GM13976 (cell line): ENCODE results near the gene ACVR1.
"Not testable (repeated sequence)": the region's sequence is repeated elsewhere in the genome, so short reads cannot be mapped to it uniquely, and the experiment has no call there.

Source experiments
- DNase-seq: peaks from one replicate; pipeline ENCODE4 v3.0.0; 2012; ENCODE audit warnings: low spot score
- in situ Hi-C: fragments of 300-500 bp; cut with MboI; formaldehyde crosslinking; loops from one replicate; pipeline ENCODE4 v1.12.0; 2022; ENCODE audit warnings: low sequenced_read_pairs, mixed read lengths, inconsistent platforms; ENCODE audit not compliant: unreplicated experiment
- TF ChIP-seq, protein P1 (sequence below): IDR thresholded peaks from 2 replicates; pipeline ENCODE4 v1.5.1; 2012; ENCODE audit warnings: borderline replicate concordance, mild to moderate bottlenecking; ENCODE audit not compliant: insufficient read depth; ENCODE audit errors: extremely low read depth, missing control alignments, control extremely low read depth

The ACVR1 gene

DNA sequence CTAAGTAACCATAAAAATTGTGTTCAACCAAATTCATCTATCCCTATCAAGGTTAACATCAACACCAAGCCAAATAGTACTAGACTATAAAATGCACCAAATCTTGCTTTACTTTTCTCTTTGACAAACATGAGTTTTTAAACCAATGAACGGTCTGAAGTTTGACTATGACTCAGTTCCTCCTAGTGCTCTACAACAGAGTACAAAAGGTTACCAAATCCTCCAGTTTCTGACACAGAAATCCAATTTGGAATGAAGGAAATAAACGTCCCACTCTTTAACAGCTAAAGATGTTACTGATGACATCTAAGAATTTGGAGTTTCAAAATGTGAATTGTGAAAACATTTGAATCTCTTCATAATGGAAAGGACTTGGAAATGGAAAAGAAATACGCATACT, 11.8 kb upstream of the ACVR1 start:
- TF ChIP-seq, protein P1, sequence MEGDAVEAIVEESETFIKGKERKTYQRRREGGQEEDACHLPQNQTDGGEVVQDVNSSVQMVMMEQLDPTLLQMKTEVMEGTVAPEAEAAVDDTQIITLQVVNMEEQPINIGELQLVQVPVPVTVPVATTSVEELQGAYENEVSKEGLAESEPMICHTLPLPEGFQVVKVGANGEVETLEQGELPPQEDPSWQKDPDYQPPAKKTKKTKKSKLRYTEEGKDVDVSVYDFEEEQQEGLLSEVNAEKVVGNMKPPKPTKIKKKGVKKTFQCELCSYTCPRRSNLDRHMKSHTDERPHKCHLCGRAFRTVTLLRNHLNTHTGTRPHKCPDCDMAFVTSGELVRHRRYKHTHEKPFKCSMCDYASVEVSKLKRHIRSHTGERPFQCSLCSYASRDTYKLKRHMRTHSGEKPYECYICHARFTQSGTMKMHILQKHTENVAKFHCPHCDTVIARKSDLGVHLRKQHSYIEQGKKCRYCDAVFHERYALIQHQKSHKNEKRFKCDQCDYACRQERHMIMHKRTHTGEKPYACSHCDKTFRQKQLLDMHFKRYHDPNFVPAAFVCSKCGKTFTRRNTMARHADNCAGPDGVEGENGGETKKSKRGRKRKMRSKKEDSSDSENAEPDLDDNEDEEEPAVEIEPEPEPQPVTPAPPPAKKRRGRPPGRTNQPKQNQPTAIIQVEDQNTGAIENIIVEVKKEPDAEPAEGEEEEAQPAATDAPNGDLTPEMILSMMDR, result no peak
- in situ Hi-C loops, result no loop called here
- no peak for DNase-seq

DNA sequence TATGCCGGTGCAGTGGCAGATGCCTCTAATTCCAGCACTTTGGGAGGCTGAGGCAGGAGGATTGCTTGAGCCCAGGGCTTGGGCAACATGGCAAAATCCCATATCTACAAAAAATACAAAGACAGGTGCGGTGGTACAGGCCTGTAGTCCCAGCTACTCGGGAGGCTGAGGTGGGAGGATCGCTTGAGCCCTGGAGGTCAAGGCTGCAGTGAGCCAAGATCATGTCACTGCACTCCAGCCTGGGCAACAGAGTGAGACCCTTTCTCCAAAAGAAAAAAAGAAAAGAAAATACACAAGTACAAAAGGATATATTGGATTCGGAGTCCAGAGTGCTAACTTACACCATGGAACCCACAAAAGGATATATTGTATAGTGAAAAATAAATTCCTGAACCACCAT, 8.4 kb upstream of the ACVR1 start:
- in situ Hi-C loops, DNase-seq: not testable (repeated sequence)

DNA sequence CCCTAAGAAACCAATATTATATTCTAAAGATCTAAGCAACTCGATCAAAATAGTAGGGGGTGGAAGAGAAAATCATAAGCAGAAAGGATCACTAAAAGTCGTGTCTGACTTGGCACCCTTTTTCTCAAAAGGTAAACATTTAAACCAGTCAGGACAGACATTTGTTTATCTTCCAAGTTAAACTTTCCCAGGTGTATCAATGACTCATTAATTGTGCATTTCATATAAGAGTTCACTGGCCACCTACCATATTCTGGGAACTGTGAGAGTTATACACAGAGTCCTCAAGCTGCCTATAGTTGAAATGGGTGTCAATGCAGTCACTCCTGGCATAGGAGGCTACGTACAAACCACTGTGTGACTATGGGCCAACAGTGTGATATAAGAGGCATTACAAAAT, 4.8 kb upstream of the ACVR1 start:
- TF ChIP-seq, protein P1, result no peak
- DNase-seq, result no peak
- in situ Hi-C loops, result no loop called here

DNA sequence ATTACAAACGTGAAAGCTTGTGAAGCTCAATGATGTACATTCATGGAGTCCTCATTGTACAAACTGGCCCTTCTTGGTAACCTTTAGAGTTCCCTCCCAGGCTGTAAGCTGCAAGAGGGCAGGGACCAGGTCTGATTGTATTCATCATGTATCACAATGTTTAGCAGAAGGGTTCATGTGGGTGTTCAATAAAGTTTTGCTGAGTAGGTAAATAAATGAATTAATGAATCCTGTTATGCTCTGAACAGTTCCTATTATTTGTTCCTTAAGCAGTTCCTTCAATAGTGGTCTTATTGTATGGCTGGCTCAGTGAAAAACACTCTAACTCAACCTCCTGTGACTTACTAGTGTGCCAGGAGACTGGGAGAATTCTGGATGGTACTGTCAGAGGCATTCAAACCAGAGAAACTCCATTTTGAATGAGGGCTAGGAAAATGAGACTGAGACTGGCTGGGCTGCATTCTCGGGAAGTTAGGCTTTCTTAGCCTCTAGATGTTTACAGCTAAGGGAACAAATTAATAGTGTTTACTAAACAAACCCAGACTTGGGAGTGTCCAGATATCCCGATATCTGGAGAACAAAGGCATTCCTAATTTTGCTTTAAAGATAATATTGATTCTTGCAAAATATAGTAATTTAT, 1.8 kb upstream of the ACVR1 start:
- in situ Hi-C loops, result no loop called here
- TF ChIP-seq, protein P1, result no peak
- DNase-seq, result no peak

DNA sequence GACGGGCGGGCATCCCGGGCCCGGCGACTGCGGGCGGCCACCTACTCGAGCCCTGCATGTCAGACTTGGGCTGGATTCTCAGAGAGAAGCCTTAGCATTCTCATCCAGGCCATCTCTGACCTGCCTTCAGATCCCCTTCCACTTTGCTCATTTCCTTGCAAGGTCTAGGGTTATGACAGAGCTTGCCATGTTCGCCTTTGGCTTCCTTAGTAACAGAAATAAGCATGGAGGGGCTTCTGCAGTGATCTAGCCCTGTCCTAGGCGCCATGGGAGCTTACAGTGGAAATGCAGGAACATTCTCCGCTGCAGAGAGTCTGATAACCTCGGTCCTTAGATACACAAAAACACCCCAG, 632 bp upstream of the ACVR1 start:
- TF ChIP-seq, protein P1, result no peak
- in situ Hi-C loops, result no loop called here
- DNase-seq, result no peak

DNA sequence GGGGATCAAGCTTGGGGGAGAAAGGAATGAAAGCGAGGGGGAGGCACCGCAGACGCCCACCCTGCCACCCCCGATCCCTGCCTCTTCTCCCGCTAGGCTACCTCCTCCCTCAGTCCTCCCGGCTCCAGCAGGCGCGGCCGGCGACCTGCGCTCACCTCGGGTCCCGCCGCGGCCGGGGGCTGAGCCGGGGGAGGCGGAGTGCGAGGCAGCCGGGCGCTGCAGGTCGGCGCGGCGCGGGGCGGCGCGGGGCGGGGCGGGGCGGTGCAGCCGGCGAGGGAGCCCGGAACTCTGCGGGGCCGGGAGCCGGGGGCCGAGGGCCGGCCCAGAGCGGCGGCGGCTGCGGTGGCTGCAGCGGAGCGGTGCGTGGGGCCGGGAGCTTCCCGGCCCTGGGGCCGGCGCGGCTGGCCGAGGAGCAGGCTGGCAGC, 477 bp downstream of the ACVR1 start:
- DNase-seq, result peak; percentile 70
- in situ Hi-C loops, result no loop called here
- TF ChIP-seq, protein P1, result no peak

DNA sequence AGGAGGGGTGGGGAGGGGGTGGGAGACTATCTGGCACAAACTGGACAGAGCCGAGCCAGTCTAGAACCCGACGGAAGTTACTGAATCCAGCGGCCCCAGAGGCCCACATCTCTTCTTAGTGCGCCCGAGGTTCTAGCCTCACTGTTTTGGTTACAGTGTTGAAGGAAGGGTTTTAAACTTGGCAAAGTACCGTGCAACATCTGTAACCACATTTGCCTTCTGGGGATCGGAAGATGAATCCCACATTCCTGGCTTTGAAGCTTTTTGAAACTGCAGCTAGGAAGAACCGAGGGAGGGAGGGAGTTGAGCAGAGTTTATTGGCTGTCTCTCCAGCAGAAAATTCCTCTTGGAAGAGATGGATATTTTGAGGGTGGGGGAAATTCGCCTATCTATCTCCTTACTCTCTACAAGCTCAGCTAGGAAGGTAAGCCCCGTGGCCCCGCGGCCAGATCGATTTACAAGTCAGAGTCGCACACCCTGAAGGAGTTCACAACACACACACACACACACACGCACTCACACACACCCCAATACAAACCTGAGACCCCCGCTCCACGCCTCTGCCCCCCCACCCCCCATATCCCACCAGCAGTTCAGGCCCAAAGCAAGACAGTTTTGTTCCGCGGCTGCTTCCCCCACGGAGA, 1.0 kb downstream of the ACVR1 start:
- in situ Hi-C loops, result no loop called here
- TF ChIP-seq, protein P1, result no peak
- DNase-seq, result no peak
